Measurements from ENCODE around the gene GNL1.

The GNL1 gene

DNA sequence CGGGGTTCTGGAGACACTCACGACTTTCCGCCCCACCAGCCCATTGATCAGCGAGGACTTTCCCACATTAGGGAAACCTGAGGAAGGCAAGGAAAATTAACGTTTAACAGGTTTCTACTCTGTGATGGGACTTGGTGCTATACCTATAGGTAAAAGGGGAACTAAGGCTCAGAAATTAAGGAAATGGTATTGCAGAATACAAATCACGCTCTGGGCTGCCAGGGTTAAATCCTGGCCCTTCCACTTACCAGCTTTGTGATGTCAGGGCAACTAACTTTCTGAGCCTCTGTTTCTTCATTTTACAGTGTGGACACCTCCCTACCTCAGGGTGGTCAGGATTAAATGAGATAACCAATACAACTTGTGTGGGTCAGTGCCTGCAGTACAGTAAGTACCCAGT is 8.8 kb downstream of the GNL1 start:
- Histone ChIP-seq H3K9me2 (ENCODE audit: low read depth, low read length) (no peaks in the 10 kb centered on the region), H3K4me2 (ENCODE audit: low read length) (no peak overlapping the region), H2AFZ (ENCODE audit: low read length) (no peak overlapping the region), H3K4me1 (ENCODE audit: insufficient read depth, low read length, severe bottlenecking) (peaks cover 4% of the 10 kb centered on the region), H3K27ac (ENCODE audit: low read depth, low read length, poor library complexity, severe bottlenecking) (no peak overlapping the region), H3F3A (ENCODE audit: insufficient read depth, low read length) (0 out of 2 replicates have a peak, but pooled peaks cover 3% of the 10 kb centered on the region), H3K36me3 (ENCODE audit: insufficient read depth, low read length) (peaks cover 60% of the 10 kb centered on the region), H3K4me3 (ENCODE audit: low read depth, low read length, poor library complexity, severe bottlenecking) (no peak overlapping the region), H3K9ac (ENCODE audit: low read length) (no peak overlapping the region), H3K27me3 (ENCODE audit: insufficient read depth, low read length) (no peaks in the 10 kb centered on the region), H3K79me2 (ENCODE audit: insufficient read depth, low read length) (no peaks in the 10 kb centered on the region), H3K9me3 (ENCODE audit: low read length) (no peaks in the 10 kb centered on the region), H4K20me1 (ENCODE audit: insufficient read depth, low read length) (no peaks in the 10 kb centered on the region)
- no peak for TF ChIP-seq EZH2 (IDR thresholded peaks at IDR 0.05; ENCODE audit: borderline replicate concordance, low read length)
- TF ChIP-seq, protein P1, sequence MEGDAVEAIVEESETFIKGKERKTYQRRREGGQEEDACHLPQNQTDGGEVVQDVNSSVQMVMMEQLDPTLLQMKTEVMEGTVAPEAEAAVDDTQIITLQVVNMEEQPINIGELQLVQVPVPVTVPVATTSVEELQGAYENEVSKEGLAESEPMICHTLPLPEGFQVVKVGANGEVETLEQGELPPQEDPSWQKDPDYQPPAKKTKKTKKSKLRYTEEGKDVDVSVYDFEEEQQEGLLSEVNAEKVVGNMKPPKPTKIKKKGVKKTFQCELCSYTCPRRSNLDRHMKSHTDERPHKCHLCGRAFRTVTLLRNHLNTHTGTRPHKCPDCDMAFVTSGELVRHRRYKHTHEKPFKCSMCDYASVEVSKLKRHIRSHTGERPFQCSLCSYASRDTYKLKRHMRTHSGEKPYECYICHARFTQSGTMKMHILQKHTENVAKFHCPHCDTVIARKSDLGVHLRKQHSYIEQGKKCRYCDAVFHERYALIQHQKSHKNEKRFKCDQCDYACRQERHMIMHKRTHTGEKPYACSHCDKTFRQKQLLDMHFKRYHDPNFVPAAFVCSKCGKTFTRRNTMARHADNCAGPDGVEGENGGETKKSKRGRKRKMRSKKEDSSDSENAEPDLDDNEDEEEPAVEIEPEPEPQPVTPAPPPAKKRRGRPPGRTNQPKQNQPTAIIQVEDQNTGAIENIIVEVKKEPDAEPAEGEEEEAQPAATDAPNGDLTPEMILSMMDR (IDR thresholded peaks at IDR 0.05; ENCODE audit: low read length) = no peak

DNA sequence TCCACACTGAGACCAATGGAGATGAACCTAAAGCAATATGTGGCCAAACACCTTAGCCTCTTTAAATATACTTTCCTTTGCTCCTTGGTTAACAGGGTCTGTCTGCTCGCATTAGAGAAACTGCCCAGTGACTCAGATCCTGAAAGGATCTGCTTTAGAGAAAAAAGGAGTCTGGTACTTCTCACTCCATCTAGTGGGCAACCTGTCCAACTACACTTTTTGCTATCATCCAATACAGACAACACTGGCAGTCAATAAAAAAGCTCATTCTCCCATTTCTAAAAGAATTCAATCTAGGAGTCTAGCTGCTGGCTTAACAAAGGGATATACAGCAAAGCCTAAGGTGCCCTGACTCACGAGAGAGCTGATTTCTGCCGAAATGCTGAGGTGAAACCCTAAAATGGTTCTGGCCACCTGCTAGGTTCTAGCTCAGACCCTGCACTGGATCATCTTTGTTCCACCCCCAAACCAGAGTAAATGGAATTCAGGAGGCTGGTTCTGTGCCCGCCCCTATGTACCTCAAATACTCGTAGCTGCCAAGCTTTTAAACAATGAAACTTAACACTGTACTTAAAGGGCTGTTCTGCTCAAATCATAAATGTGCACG is 11.5 kb downstream of the GNL1 start:
- H4K20me1 ChIP-seq (ENCODE audit: insufficient read depth, low read length) = no peaks in the 10 kb centered on the region
- peaks cover 35% of the 10 kb centered on the region for H3K36me3 ChIP-seq (ENCODE audit: insufficient read depth, low read length)
- no peak overlapping the region for H3K4me2 ChIP-seq (ENCODE audit: low read length)
- no peaks in the 10 kb centered on the region for H3K27me3 ChIP-seq (ENCODE audit: insufficient read depth, low read length)
- H3K4me1 ChIP-seq (ENCODE audit: insufficient read depth, low read length, severe bottlenecking) = peaks cover 12% of the 10 kb centered on the region
- no peak overlapping the region for H3K9ac ChIP-seq (ENCODE audit: low read length)
- H3F3A ChIP-seq (ENCODE audit: insufficient read depth, low read length) = 0 out of 2 replicates have a peak, but pooled peaks cover 3% of the 10 kb centered on the region
- H3K9me3 ChIP-seq (ENCODE audit: low read length) = no peaks in the 10 kb centered on the region
- H3K79me2 ChIP-seq (ENCODE audit: insufficient read depth, low read length) = no peaks in the 10 kb centered on the region
- H3K4me3 ChIP-seq (ENCODE audit: low read depth, low read length, poor library complexity, severe bottlenecking) = no peak overlapping the region
- no peaks in the 10 kb centered on the region for H3K9me2 ChIP-seq (ENCODE audit: low read depth, low read length)
- H2AFZ ChIP-seq (ENCODE audit: low read length) = no peak overlapping the region
- H3K27ac ChIP-seq (ENCODE audit: low read depth, low read length, poor library complexity, severe bottlenecking) = no peak overlapping the region
- TF ChIP-seq, protein P1 (IDR thresholded peaks at IDR 0.05; ENCODE audit: low read length) = peak; percentile 72
- TF ChIP-seq EZH2 (IDR thresholded peaks at IDR 0.05; ENCODE audit: borderline replicate concordance, low read length) = no peak

DNA sequence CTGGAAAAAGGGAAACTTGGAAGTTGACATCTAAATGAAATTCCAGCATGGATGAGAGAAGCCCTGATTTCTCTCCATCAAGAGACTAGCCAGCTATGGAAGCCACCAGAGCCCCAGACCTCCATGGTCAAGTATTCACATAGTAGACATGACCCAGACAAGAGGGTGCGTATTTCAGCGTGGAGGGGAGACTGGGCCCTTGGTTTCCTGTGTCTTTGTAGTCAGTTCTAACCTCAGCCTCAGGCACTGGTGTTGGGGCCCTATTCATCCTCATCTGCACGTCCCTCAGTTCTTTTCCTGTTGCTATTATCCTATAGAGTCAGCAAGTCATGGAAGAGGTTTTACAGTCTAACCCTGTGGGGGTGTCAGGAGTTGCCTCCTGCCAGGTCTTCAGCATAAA is 12.5 kb downstream of the GNL1 start:
- H3F3A ChIP-seq (ENCODE audit: insufficient read depth, low read length) = 0 out of 2 replicates have a peak, but pooled peaks cover 3% of the 10 kb centered on the region
- no peak overlapping the region for H3K4me3 ChIP-seq (ENCODE audit: low read depth, low read length, poor library complexity, severe bottlenecking)
- peaks cover 12% of the 10 kb centered on the region for H3K4me1 ChIP-seq (ENCODE audit: insufficient read depth, low read length, severe bottlenecking)
- no peak overlapping the region for H3K4me2 ChIP-seq (ENCODE audit: low read length)
- no peaks in the 10 kb centered on the region for H3K27me3 ChIP-seq (ENCODE audit: insufficient read depth, low read length)
- no peaks in the 10 kb centered on the region for H3K9me3 ChIP-seq (ENCODE audit: low read length)
- H3K36me3 ChIP-seq (ENCODE audit: insufficient read depth, low read length) = peaks cover 35% of the 10 kb centered on the region
- no peak overlapping the region for H3K27ac ChIP-seq (ENCODE audit: low read depth, low read length, poor library complexity, severe bottlenecking)
- TF ChIP-seq, protein P1 (IDR thresholded peaks at IDR 0.05; ENCODE audit: low read length) = no peak
- TF ChIP-seq EZH2 (IDR thresholded peaks at IDR 0.05; ENCODE audit: borderline replicate concordance, low read length) = no peak
- no peaks in the 10 kb centered on the region for H4K20me1 ChIP-seq (ENCODE audit: insufficient read depth, low read length)
- H2AFZ ChIP-seq (ENCODE audit: low read length) = no peak overlapping the region
- no peaks in the 10 kb centered on the region for H3K79me2 ChIP-seq (ENCODE audit: insufficient read depth, low read length)
- no peaks in the 10 kb centered on the region for H3K9me2 ChIP-seq (ENCODE audit: low read depth, low read length)
- H3K9ac ChIP-seq (ENCODE audit: low read length) = no peak overlapping the region
